DMS79 (cell line): ENCODE data around the gene PIANP.

Experiments
- DNase-seq: peaks from one replicate; lab custom pipeline; 2025; lab: John Stamatoyannopoulos, UW

PIANP gene

DNA sequence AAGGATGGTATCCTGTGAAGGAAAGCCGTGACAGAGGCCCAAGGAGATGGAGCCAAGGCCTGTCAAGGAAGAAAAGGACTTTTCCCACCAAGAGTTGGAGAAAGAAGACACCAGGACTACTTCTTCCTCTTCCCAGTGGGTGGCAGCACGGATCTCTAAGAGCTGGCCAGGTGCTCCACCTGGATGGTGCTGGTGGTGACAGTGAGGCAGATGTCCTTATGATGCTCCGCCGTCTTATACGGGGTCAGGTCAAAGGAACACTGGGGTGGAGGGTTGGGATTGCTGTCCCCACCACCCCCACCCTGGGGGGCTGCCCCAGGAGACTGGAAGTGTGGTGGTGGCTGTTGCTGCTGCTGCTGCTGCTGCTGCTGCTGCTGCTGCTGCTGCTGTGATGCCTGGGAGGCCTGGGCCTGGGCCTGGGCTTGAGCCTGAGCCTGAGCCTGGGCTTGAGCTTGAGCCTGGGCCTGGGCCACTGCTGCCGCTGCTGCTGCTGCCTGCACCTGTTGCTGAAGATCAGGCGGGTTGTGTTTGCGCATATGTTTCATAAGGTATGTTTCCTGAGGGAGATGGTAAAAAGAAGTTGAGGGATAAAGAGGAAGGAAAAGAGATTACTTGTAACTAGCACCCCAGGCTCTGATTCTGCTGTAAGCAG lies 32.9 kb downstream of the PIANP start:
- no peak for DNase-seq

DNA sequence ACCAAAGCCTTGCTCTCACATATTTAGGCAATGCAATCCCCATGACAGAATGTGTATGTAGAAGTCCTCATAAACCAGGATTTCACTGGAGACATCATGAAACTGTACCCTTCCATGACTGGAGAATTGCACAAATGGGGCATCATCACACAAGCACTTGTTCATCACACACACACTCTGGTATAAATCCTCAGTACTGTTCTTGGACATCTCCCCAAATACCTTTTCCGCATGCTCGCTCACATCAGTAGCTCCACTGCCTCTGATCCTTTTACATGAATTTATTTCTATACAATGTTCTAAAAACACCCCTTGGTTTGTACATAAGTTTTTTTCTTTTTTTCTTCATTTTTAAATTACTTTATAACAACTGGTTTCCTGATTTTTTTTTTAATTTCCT lies 34.4 kb downstream of the PIANP start:
- no peak for DNase-seq

GRCh38 chr12:6664902-6665301 lies 35.7 kb downstream of the PIANP start:
- DNase-seq, result no peak

- DNase-seq, result peak; percentile 99
Measured at GRCh38 chr12:6662906-6663742, 37.5 kb downstream of the PIANP start, which contains the start of gene ING4. TSS of gene ING4 (minus strand) at chr12:6663119. CDS start at chr12:6663101, 18 bp downstream.

DNA sequence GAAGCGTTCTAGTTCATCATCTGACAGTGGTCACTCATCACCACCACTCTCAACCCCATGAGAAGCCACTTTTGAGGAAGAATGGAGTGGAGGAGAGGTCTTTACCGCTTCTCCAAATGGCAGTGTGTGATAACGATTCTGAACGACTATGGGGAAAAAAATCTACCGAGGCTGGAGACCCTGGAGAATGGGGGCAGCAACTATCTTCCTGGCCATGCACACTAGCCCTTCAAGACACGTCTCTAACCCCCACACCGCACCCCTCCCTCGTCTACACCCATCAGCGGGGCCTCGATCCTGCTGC lies 38.1 kb downstream of the PIANP start:
- DNase-seq, result peak; percentile 51

- no peak for DNase-seq
Measured at GRCh38 chr12:6653987-6654386, 46.6 kb downstream of the PIANP start.

GRCh38 chr12:6653342-6653741 lies 47.3 kb downstream of the PIANP start:
- no peak for DNase-seq

DNA sequence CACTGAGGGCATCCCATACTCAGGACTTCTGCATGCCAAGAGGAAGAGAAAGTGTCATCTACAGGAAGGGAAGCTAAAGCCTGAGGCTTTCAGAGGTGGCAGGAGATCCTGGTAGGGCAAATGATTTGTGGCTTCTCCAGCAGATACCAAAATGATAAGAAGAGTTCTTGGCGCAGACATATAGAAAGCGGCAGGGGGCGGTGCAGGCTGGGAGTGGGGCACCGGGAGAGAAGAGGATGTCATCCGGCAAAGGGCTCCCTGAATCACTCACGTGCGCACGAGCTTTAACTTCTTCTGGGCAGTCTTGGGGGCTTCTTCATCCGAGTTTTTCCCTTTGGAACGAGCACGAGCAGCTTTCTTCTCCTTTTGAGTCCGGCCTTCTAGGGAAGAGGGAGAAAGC lies 48.2 kb downstream of the PIANP start:
- DNase-seq, result no peak

- no peak for DNase-seq
Measured at GRCh38 chr12:6650832-6651231, 49.8 kb downstream of the PIANP start.

GRCh38 chr12:6647083-6647604 lies 53.5 kb downstream of the PIANP start, which contains the start of gene ACRBP:
TSS of gene ACRBP (minus strand) at chr12:6647432. CDS start at chr12:6647366, 66 bp downstream.
- no peak for DNase-seq

GRCh38 chr12:6646276-6647082 lies 54.1 kb downstream of the PIANP start:
- no peak for DNase-seq

DNA sequence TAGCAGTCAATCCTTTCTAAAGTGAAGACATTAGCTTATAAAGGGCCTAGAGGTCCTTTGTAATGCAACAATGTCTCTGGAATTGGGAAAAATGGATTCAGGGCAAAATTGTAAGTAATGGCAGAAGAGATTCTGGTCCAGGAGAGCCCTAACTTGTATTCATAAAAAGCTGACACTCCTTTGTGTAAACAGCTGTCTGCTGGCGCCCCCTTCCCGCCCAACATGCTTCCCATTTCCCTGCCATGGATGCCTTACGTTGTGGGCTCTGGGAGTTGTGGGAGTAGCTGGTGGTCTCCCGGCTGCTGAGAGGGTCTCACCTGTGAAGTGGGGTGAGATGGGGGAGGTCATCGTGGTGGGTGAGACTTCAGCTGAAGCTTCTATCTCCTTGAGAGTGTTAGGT lies 55.7 kb downstream of the PIANP start:
- DNase-seq, result no peak

DNA sequence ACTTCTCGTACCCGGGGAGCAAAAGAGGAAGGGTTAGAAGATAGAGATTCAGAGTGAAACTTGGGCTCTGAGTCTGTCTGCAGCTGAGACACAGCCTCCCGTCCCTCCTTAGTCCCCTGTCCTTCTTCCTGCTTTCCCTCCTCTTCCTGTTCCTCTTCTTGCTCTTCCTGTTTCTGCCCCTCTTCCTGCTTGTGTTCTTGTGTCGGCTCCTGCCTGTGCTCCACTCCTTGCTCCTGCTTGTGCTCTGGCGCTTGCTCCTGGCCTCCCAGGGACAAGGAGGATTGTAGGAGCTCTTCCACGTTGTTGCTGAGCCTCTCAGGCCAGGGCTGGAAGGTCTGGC lies 56.4 kb downstream of the PIANP start:
- no peak for DNase-seq
